HepG2 (cell line): ENCODE data around the gene RPS2. TPM values are rescaled to one million over a fixed set of nuclear protein-coding genes. Genes with fewer than 3 reads are reported as not detected.

ENCODE experiments used
- AHR ChIP-seq: IDR thresholded peaks from 2 replicates; pipeline ENCODE4 v1.6.1; 2018; ENCODE audit warnings: missing genetic modification reagents, missing compliant biosample characterization
- CBX5 ChIP-seq: sonication (generic); formaldehyde crosslinking; IDR thresholded peaks from 2 replicates; pipeline ENCODE4 v1.4.0; 2020; ENCODE audit warnings: missing genetic modification reagents, borderline replicate concordance
- KDM2A ChIP-seq: sonication (generic); formaldehyde crosslinking; IDR thresholded peaks from 2 replicates; pipeline ENCODE4 v1.4.0; 2020; ENCODE audit warnings: low read depth, missing genetic modification reagents, borderline replicate concordance
- SMAD1 ChIP-seq: sonication (generic); formaldehyde crosslinking; IDR thresholded peaks from 2 replicates; pipeline ENCODE4 v1.4.0; 2020; ENCODE audit warnings: missing genetic modification reagents, low read depth, mild to moderate bottlenecking, borderline replicate concordance
- SRSF4 ChIP-seq: fragments of 200-400 bp; formaldehyde crosslinking; IDR thresholded peaks from one replicate; pipeline ENCODE4 v1.6.1; 2018; ENCODE audit warnings: mild to moderate bottlenecking, low read depth, low read length, moderate library complexity; ENCODE audit not compliant: poor library complexity, severe bottlenecking
- TAF15 ChIP-seq: fragments of 200-400 bp; formaldehyde crosslinking; IDR thresholded peaks from one replicate; pipeline ENCODE4 v1.6.1; 2018; ENCODE audit warnings: mild to moderate bottlenecking, low read depth, low read length; ENCODE audit not compliant: poor library complexity, severe bottlenecking
- TFE3 ChIP-seq: IDR thresholded peaks from 2 replicates; pipeline ENCODE4 v1.6.1; 2016
- YEATS4 ChIP-seq: sonication (generic); formaldehyde crosslinking; IDR thresholded peaks from 2 replicates; pipeline ENCODE4 v1.4.0; 2020; ENCODE audit warnings: missing genetic modification reagents, borderline replicate concordance
- ZBTB26 ChIP-seq: IDR thresholded peaks from 2 replicates; pipeline ENCODE4 v1.6.1; 2016; ENCODE audit warnings: missing compliant biosample characterization, missing genetic modification reagents, borderline replicate concordance
- ZKSCAN5 ChIP-seq: sonication (generic); formaldehyde crosslinking; IDR thresholded peaks from 2 replicates; pipeline ENCODE4 v1.5.1; 2020; ENCODE audit warnings: mild to moderate bottlenecking, missing genetic modification reagents
- ZMAT3 ChIP-seq: sonication (generic); formaldehyde crosslinking; conservative IDR thresholded peaks from 2 replicates; pipeline ENCODE4 v1.7.0; 2021; ENCODE audit warnings: missing genetic modification reagents
- ZNF383 ChIP-seq: sonication (generic); formaldehyde crosslinking; IDR thresholded peaks from 2 replicates; pipeline ENCODE4 v1.4.0; 2020; ENCODE audit warnings: missing genetic modification reagents, mild to moderate bottlenecking, borderline replicate concordance
- ZNF432 ChIP-seq: sonication (generic); formaldehyde crosslinking; IDR thresholded peaks from 2 replicates; pipeline ENCODE4 v1.5.0; 2020; ENCODE audit warnings: missing genetic modification reagents, mild to moderate bottlenecking, borderline replicate concordance
- ZNF550 ChIP-seq: sonication (generic); formaldehyde crosslinking; IDR thresholded peaks from 2 replicates; pipeline ENCODE4 v1.4.0; 2020; ENCODE audit warnings: mild to moderate bottlenecking, missing genetic modification reagents, borderline replicate concordance
- ZNF737 ChIP-seq: sonication (generic); formaldehyde crosslinking; IDR thresholded peaks from 2 replicates; pipeline ENCODE4 v1.5.0; 2020; ENCODE audit warnings: missing genetic modification reagents, mild to moderate bottlenecking, borderline replicate concordance
- ZNF790 ChIP-seq: sonication (generic); formaldehyde crosslinking; IDR thresholded peaks from 2 replicates; pipeline ENCODE4 v1.8.0; 2022; ENCODE audit warnings: missing genetic modification reagents, mild to moderate bottlenecking, borderline replicate concordance
- polyA plus RNA-seq, 8 experiments: library from polyadenylated mRNA; depleted of rRNA in 3 of 8; stranded (reverse) in 7 of 8; unstranded in 1 of 8; fragments of >200 nt; fragmentation: Illumina TruSeq in 4 of 8; extraction: Trizol in 4 of 8; gene quantifications; 2 replicates each; pipeline versions ENCODE4 v1.2.1 to v1.2.3, GENCODE V29; 2011 to 2016; ENCODE audit warnings: low read depth in 4 of 8, missing spikeins in 1 of 8, mixed read lengths in 1 of 8; ENCODE audit not compliant: insufficient read depth in 1 of 8
- total RNA-seq, 5 experiments: library from RNA; depleted of rRNA; stranded (reverse); fragments of >200 nt; fragmentation: Illumina TruSeq; extraction: Trizol; gene quantifications; 2 replicates each; pipeline ENCODE4 v1.2.3, GENCODE V29; 2016; ENCODE audit warnings: low read depth in 1 of 5
- TF ChIP-seq, protein P1 (sequence below), 2 experiments: sonication (generic) in 1 of 2; formaldehyde crosslinking in 1 of 2; IDR thresholded peaks; 2 replicates each; pipeline versions ENCODE4 v1.4.0 to v1.6.1; 2018 to 2020; ENCODE audit warnings: missing genetic modification reagents in 2 of 2, borderline replicate concordance in 1 of 2, low read depth in 1 of 2, mild to moderate bottlenecking in 1 of 2, missing biosample characterization in 1 of 2
- TF ChIP-seq, protein P2 (sequence below): sonication (generic); formaldehyde crosslinking; IDR thresholded peaks from 2 replicates; pipeline ENCODE4 v1.8.1; 2023; ENCODE audit warnings: mild to moderate bottlenecking, moderate library complexity, missing genetic modification reagents
- TF ChIP-seq, protein P3 (sequence below): IDR thresholded peaks from 2 replicates; pipeline ENCODE4 v1.6.1; 2012; ENCODE audit warnings: inconsistent platforms

RPS2 gene
- total and polyA plus RNA-seq, 2 of the 13 experiments (the other 11 are each of a cell fraction or from before 2014, with no cell fraction given) = 1,908 to 4,514 TPM

- TF ChIP-seq CBX5 (CRISPR knock-in tag) = 0 out of 2 replicates have a peak, but pooled peaks have one; percentile 13
- no peak for TF ChIP-seq ZNF737
- 0 out of 2 replicates have a peak, but pooled peaks have one; percentile 13 for TF ChIP-seq KDM2A
- TF ChIP-seq SMAD1 (CRISPR knock-in tag) = no peak
- no peak for TF ChIP-seq ZNF432 (CRISPR knock-in tag)
- TF ChIP-seq ZMAT3 = no peak
- TF ChIP-seq ZNF383 (CRISPR knock-in tag) = no peak
- TF ChIP-seq TAF15 = no peak
- TF ChIP-seq AHR (CRISPR knock-in tag) = no peak
- TF ChIP-seq, protein P1, sequence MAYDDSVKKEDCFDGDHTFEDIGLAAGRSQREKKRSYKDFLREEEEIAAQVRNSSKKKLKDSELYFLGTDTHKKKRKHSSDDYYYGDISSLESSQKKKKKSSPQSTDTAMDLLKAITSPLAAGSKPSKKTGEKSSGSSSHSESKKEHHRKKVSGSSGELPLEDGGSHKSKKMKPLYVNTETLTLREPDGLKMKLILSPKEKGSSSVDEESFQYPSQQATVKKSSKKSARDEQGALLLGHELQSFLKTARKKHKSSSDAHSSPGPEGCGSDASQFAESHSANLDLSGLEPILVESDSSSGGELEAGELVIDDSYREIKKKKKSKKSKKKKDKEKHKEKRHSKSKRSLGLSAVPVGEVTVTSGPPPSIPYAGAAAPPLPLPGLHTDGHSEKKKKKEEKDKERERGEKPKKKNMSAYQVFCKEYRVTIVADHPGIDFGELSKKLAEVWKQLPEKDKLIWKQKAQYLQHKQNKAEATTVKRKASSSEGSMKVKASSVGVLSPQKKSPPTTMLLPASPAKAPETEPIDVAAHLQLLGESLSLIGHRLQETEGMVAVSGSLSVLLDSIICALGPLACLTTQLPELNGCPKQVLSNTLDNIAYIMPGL (CRISPR knock-in tag; IDR thresholded peaks at IDR 0.05; ENCODE audit: borderline replicate concordance in 1 of 2, low read depth in 1 of 2) = no peak; a peak in 1 of 4 replicates
- no peak for TF ChIP-seq ZNF790
- no peak for TF ChIP-seq ZBTB26 (CRISPR knock-in tag)
- TF ChIP-seq ZKSCAN5 (CRISPR knock-in tag) = no peak
- TF ChIP-seq, protein P2, sequence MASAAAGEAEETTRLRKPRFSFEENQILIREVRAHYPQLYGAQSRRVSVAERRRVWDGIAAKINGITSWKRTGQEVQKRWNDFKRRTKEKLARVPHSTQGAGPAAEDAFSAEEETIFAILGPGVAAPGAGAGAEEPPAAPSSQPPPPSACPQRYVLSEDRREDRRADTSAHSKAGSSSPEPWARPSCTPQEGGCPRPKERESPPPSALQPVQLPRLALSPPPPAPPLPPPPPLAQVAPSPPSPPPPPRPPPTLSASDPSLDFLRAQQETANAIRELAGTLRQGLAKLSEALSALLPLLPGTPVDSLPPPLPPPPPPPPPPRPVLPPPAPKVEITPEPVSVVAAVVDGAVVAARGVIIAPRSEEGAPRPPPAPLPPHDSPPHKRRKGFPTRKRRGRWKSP (CRISPR knock-in tag) = no peak
- no peak for TF ChIP-seq YEATS4 (CRISPR knock-in tag)
- TF ChIP-seq ZNF550 (CRISPR knock-in tag) = no peak
- TF ChIP-seq TFE3 (CRISPR knock-in tag) = no peak
- TF ChIP-seq, protein P3, sequence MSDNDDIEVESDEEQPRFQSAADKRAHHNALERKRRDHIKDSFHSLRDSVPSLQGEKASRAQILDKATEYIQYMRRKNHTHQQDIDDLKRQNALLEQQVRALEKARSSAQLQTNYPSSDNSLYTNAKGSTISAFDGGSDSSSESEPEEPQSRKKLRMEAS = 0 out of 2 replicates have a peak, but pooled peaks have one; percentile 19
- TF ChIP-seq SRSF4 = no peak
Measured at GRCh38 chr16:1946495-1947368, 17.9 kb downstream of the RPS2 start (continued).
